ENCODE measurements around the gene PRM2.
"Not testable (repeated sequence)": the region's sequence is repeated elsewhere in the genome, so short reads cannot be mapped to it uniquely, and the experiment has no call there.

PRM2 gene

GRCh38 chr16:11289696-11290095, 13.4 kb upstream of the PRM2 start:
- not testable (repeated sequence) for DNase-seq (ENCODE audit: low spot score)

DNA sequence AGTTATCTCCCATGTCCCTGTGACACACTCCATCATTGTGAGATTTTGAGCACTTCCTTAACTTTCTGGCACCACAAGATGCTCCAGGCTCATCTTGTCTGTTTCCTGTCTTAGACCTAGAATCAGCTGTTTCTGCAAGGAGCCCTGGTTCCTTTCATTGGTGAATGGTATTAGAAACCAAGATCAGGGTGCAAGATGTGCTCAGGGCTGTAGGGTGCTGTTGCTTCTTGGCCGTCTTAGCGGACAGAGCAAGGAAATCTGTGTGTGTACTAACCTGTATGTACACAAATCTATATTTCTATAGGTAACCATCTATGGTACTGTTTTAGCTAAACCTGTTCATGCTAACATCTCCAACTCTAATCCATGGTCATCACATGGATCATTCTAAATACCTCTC, 12.9 kb upstream of the PRM2 start:
- DNase-seq (ENCODE audit: low spot score): no peak

DNA sequence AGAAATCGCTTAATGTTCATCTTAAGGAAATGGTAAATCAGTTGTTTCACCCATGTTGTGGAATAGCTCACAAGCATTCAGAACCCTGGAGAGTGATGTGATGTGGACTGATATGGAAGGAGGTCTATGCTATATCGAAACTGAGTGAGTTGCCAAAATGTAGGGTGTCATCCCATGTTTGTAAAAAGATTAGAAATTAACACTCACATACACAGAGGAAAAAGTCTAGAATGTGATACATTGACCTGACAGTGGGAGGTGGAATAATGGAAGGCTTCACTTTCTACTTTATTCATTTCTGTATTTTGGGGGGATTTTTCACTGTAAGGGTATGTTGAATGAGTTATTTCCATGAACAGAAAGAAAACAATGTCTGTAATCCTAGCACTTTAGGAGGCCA, 9.6 kb upstream of the PRM2 start:
- no peak for DNase-seq (ENCODE audit: low spot score)

DNA sequence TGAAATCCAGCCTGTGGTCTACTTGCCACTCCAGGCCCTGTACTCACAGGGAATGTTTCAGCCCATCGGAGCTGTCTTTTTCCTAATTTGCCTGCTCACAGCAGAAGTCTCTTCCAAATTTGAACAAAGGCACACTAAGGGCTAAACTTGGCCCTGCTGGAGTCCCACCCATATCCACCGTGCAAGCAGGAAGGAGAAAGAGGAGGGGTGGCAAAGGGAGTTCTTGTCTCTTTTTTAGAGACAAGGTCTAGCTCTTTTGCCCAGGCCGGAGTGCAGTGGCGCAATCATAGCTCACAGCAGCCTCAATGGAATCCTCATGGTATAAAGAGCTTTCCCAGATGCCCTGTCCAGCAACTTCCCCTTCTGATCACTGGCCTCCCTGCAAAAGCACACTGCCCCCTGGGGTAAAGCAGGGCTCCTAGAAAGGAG, 7.6 kb upstream of the PRM2 start:
- no peak for DNase-seq (ENCODE audit: low spot score)

DNA sequence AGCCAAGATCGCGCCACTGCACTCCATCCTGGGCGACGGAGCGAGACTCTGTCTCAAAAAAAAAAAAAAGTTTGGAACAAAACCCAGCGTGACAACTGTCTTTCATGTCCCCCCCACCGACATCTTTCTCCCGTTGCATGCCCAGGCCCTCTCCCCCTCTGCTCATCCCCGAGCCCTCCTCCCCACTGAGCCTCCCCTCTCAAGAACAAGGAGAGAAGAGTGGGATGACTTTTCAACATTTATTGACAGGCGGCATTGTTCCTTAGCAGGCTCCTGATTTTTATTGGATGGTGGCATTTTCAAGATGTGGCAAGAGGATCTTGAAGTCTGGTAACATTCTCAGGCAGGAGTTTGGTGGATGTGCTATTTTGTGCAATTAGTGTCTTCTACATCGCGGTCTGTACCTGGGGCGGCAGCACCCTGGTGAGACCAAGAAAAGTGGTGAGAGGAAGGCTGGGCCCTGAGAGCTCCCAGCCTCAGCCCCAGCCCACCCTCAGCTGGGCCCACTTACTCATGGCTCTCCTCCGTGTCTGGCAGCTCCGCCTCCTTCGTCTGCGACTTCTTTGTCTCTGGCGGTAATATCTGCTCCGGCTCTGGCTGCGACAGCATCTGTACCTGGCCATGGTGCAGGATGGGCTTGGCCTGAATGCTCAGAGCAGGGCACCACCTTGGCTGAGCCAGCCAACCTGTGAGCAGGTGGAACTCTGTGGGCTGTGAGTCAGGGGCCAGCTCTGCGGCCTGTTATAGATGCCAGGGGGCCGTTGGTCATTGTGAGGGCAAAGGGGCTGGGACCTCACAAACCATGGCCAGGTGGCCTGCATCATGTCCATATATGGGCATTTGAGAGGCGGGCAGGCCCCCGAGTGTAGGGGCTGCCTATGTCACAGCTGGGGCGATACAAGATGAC, 4.6 kb upstream of the PRM2 start, which contains the start of gene PRM1:
Gene PRM1 (minus strand): TSS at position 715 of the 907 bp plus-strand sequence. CDS start 92 bp downstream, at position 623.
- no peak for DNase-seq (ENCODE audit: low spot score)

DNA sequence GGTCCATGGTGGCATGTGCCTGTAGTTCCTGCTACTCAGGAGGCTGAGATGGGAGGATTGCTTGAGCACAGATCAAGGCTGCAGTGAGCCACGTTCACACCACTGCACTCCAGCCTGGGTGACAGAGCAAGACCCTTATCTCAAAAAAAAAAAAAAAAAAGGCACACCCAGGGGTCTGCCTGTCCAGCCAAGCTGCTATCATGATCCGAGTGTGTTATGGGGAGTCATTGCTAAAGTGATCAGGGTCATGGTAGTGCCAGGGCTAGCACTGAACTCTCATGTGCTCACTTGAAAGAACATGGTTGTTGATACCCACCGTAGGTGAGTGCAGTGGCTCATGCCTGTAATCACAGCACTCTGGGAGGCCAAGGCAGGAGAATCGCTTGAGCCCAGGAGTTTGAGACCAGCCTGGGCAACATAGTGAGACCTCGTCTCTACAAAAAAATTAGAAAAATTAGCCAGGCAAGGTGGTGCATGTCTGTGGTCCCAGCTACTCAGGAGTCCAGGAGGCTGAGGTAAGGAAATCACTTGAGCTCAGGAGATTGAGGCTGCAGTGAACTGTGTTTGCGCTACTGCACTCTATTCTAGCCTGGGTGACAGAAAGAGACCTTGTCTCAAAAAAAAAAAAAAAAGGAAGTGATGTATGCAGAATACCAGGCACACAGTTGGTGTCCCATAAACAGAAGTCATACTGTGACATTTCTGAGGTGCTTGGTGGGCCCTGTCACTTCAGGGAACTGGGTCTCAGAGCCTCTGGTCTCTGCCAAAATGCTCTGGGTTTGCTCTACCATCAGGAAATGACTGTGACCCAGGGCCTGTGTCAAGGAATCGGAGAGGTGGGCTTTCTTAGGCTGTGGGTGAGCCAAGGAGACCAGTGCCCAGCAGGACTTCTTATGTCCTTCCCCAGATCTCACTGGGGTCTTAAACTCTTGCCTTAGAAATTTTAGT, 2.7 kb upstream of the PRM2 start:
- no peak for DNase-seq (ENCODE audit: low spot score)

GRCh38 chr16:11277607-11278337, 1.5 kb upstream of the PRM2 start:
- DNase-seq (ENCODE audit: low spot score): no peak

GRCh38 chr16:11276896-11277593, 765 bp upstream of the PRM2 start:
- no peak for DNase-seq (ENCODE audit: low spot score)

GRCh38 chr16:11274964-11275363, 1.3 kb downstream of the PRM2 start:
- DNase-seq (ENCODE audit: low spot score): no peak

- no peak for DNase-seq (ENCODE audit: low spot score)
These were observed 2.5 kb downstream of the PRM2 start for GRCh38 chr16:11273721-11274324.

DNA sequence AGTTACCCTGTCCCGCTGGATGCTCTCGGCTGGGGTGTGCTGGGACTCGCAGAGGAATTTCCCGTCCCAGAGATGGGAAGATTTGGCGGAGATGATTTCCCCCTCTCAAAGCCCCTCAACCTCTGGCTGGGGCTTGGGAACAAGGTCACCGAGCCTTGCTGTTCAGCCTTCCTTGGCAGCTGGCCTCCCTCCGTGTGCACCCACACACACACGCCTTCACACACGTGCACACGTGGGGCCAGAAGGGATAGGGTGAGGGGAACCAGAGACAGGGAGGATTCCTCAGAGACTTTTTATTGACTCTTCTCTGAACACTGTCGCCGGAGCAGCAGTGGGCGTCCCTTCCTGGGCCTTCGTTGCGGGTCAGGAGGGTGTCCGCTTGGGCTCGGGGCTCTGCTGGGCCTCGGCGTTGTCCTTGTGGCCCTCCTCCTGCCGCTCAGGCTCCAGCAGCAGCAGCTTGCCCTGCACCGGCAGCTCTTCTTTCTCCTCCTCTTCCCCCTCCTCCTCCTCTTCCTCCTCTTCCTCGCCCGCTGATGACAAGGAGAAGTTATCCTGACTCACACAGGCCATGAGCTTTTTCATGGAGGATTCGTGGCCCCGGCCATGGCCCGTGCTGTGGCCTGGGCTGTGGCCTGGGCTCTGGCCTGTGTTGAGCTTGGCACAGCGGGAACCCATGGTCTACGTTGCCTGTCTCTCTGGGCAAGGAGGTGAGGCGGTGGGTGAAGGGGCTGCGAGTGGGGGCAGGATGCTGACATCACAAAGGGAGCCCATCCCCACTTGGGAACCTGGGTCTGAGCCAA, 3.2 kb downstream of the PRM2 start, which contains the start of gene PRM3:
Gene PRM3 (minus strand): TSS at position 709 of the 800 bp plus-strand sequence. CDS start 34 bp downstream, at position 675.
- DNase-seq (ENCODE audit: low spot score): no peak

DNA sequence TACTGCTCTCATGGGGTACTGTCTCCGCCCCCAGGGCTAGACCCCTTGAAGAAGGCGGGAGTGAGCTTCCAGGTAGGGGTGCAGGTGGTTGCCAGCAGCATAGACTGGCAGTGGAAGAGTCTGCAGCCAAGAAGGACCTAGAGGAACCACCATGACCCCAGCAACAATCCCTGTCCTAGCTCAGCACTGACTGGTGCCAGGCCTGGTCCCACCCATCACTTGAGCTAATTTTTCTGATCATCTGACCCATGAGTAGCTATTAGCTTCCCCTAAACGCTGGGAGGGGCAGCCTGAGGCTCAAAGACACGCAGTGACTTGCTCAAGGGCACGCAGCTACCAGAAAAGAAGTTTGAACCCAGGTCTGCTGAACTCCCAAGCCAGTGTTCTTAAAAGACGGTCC, 3.8 kb downstream of the PRM2 start:
- no peak for DNase-seq (ENCODE audit: low spot score)

DNA sequence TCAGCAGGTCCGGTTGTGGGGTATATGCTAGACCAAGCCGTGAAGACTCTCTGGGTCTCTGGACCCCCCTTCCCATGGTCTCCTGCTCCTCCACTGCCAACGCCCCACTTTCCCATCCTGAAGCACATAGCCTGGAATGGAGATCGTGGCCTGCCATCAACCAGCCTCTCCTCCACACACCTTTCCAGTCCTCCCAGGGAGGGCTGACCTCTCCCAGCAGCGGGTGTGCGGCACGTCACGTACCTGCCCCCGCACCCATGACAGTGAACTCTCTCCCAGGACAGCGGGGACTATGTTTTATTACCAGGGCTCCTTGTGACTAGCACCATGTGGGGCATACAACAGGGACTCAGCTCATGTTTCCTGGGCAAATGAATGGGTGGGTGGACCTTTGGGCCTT, 4.7 kb downstream of the PRM2 start:
- DNase-seq (ENCODE audit: low spot score): no peak

GRCh38 chr16:11270602-11271162, 5.6 kb downstream of the PRM2 start:
- DNase-seq (ENCODE audit: low spot score): no peak

DNA sequence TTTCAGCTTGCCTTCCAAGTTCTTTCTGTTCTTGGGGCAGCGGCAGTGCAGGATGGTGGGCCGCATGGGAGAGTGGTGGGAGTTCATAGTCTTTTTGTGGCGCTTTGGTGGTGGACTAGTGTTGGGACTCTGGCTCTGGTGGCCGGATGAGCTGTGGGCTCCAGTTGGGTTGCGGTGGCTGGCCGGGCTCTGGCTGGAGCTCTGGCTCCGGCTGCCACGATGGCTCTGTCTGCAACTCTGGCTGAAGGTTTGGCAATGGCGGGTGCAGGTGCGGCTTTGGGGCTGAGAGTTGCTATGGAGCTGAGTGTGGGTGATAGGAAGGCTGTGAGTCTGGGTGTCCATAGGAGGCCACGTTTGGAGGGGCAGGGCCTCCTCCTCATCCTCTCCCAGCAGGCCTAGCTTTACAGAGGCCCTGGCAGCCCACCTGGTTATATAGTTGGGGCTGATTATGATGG, 7.3 kb downstream of the PRM2 start, which contains the start of gene TNP2:
Gene TNP2 (minus strand): TSS at position 405 of the 455 bp plus-strand sequence. CDS start 63 bp downstream, at position 342.
- DNase-seq (ENCODE audit: low spot score): no peak

DNA sequence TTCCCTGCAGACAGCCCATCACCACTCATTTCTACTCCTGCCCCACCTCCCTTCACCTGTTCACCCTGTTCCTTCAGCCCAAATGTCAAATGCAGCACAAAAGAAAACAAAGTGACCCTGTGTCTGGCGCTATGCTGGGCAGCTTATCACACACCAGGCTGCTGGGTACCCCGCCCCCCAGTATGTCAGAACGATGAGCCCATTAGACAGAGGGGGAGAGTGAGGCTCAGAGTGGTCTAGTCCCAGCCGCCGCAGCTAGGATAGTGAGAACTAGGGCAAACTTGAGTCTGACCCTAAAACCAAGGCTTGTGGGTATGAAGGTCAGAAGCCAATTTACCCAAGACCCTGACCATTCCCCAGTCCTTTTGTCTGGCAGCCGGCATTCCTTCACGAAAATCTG, 11.2 kb downstream of the PRM2 start:
- no peak for DNase-seq (ENCODE audit: low spot score)

GRCh38 chr16:11264155-11264832, 12.0 kb downstream of the PRM2 start:
- no peak for DNase-seq (ENCODE audit: low spot score)

GRCh38 chr16:11263737-11264136, 12.5 kb downstream of the PRM2 start:
- no peak for DNase-seq (ENCODE audit: low spot score)

- DNase-seq (ENCODE audit: low spot score): no peak
These were observed 13.4 kb downstream of the PRM2 start for GRCh38 chr16:11262915-11263314.
